ENCODE measurements around the gene VAV1. TPM values are rescaled to one million over a fixed set of nuclear protein-coding genes. Genes with fewer than 3 reads are reported as not detected.

Gene VAV1
- total and polyA plus RNA-seq, 10 of the 15 experiments (the other 5 are each of a cell fraction or from before 2014, with no cell fraction given) = 1.6 to 76.8 (median 40.7) TPM

DNA sequence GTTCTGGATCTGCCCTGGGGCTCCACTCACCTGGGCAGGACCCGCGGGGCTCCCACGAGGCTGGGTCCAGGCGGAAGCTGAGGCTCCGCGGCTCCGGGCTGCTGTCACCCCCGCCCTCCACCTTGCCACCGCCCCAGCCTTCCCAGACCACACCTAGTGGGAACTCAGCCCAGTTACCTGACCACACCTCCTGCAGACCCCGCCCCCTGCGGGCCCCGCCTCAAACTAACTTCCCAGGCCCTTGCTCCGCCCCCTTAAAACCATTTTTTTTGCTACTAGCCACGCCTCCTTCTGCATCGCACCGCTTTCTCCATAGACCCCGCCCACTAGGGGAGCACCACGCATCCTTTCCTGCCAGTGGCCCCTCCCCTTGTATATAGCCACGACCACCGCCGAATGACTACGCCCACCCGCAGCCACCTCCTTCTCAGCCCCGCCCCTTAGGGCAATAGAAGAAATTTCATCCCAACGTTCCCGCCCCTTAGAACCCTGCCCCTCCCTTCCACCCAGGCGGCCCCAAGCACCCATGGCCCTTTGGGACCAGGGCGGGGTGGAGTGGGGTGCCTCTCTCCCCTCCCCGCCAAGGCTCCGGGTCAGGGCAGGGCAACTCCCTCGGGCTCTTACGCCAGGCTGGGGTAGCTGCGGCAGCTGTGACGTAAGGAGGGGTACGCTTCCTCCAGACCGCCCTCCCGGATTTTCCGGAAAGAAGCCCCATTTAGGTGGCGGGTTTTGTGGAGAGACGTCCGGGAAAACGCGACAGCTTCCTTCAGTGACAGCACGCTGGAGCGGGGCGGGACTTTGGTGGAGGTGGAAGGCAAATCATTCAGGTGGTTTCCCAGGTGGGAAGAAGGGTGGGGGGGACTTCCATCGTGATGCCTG, 4.9 kb upstream of the VAV1 start, which contains the start of gene SH2D3A (continued):
- TF ChIP-seq SRF (IDR thresholded peaks at IDR 0.05; ENCODE audit: low read depth in 2 of 2, low read length in 2 of 2) = peak; percentile 35 to 76; a peak in 3 of 4 replicates
- TF ChIP-seq SMAD1 (IDR thresholded peaks at IDR 0.05; ENCODE audit: low read depth, partially characterized antibody) = peak; percentile 48
- TF ChIP-seq DPF2 (IDR thresholded peaks at IDR 0.05) = peak; percentile 8; the same call in 1 of the 2 replicates
- TF ChIP-seq IKZF2 (IDR thresholded peaks at IDR 0.05) = peak; percentile 48 to 53; a peak in 3 of 4 replicates
- TF ChIP-seq, protein P1, sequence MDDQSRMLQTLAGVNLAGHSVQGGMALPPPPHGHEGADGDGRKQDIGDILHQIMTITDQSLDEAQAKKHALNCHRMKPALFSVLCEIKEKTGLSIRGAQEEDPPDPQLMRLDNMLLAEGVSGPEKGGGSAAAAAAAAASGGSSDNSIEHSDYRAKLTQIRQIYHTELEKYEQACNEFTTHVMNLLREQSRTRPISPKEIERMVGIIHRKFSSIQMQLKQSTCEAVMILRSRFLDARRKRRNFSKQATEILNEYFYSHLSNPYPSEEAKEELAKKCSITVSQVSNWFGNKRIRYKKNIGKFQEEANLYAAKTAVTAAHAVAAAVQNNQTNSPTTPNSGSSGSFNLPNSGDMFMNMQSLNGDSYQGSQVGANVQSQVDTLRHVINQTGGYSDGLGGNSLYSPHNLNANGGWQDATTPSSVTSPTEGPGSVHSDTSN (IDR thresholded peaks at IDR 0.05; ENCODE audit: insufficient replicate concordance, low read depth, low read length) = no peak
- TF ChIP-seq CREM (IDR thresholded peaks at IDR 0.05; ENCODE audit: low read depth) = peak; percentile 85
- TF ChIP-seq, protein P2, sequence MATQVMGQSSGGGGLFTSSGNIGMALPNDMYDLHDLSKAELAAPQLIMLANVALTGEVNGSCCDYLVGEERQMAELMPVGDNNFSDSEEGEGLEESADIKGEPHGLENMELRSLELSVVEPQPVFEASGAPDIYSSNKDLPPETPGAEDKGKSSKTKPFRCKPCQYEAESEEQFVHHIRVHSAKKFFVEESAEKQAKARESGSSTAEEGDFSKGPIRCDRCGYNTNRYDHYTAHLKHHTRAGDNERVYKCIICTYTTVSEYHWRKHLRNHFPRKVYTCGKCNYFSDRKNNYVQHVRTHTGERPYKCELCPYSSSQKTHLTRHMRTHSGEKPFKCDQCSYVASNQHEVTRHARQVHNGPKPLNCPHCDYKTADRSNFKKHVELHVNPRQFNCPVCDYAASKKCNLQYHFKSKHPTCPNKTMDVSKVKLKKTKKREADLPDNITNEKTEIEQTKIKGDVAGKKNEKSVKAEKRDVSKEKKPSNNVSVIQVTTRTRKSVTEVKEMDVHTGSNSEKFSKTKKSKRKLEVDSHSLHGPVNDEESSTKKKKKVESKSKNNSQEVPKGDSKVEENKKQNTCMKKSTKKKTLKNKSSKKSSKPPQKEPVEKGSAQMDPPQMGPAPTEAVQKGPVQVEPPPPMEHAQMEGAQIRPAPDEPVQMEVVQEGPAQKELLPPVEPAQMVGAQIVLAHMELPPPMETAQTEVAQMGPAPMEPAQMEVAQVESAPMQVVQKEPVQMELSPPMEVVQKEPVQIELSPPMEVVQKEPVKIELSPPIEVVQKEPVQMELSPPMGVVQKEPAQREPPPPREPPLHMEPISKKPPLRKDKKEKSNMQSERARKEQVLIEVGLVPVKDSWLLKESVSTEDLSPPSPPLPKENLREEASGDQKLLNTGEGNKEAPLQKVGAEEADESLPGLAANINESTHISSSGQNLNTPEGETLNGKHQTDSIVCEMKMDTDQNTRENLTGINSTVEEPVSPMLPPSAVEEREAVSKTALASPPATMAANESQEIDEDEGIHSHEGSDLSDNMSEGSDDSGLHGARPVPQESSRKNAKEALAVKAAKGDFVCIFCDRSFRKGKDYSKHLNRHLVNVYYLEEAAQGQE (IDR thresholded peaks at IDR 0.05; ENCODE audit: low read depth, low read length) = no peak
- TF ChIP-seq BHLHE40 (IDR thresholded peaks at IDR 0.05; ENCODE audit: borderline replicate concordance in 1 of 2, low read depth in 2 of 2, low read length in 1 of 2) = peak in 1 of 2 experiments; percentile 38; a peak in 1 of 4 replicates
- TF ChIP-seq MEF2B (IDR thresholded peaks at IDR 0.05; ENCODE audit: partially characterized antibody, poor library complexity, severe bottlenecking) = peak; percentile 84
- no peak for TF ChIP-seq NR2C1 (IDR thresholded peaks at IDR 0.05)
- TF ChIP-seq, protein P3, sequence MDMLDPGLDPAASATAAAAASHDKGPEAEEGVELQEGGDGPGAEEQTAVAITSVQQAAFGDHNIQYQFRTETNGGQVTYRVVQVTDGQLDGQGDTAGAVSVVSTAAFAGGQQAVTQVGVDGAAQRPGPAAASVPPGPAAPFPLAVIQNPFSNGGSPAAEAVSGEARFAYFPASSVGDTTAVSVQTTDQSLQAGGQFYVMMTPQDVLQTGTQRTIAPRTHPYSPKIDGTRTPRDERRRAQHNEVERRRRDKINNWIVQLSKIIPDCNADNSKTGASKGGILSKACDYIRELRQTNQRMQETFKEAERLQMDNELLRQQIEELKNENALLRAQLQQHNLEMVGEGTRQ (IDR thresholded peaks at IDR 0.05; ENCODE audit: borderline replicate concordance, low read depth, low read length) = no peak
- TF ChIP-seq NRF1 (conservative IDR thresholded peaks at IDR 0.05; ENCODE audit: low read depth, low read length) = 0 out of 2 replicates have a peak, but pooled peaks have one; percentile 11
- TF ChIP-seq NR2F1 (conservative IDR thresholded peaks at IDR 0.05) = peak; percentile 90
- TF ChIP-seq YBX1 (IDR thresholded peaks at IDR 0.05) = no peak
- TF ChIP-seq EGR1 (IDR thresholded peaks at IDR 0.05; ENCODE audit: borderline replicate concordance in 1 of 2, low read depth in 2 of 2, low read length in 2 of 2) = 0 out of 3 replicates have a peak, but pooled peaks of 1 of the 2 experiments have one; percentile 32
- peak; percentile 65 for TF ChIP-seq MXI1 (IDR thresholded peaks at IDR 0.05; ENCODE audit: low read depth, low read length)
- TF ChIP-seq RELA (IDR thresholded peaks at IDR 0.05; ENCODE audit: borderline replicate concordance, partially characterized antibody) = peak; percentile 76
- TF ChIP-seq CREB1 (IDR thresholded peaks at IDR 0.05; ENCODE audit: low read depth) = peak; percentile 94
- TF ChIP-seq PML (IDR thresholded peaks at IDR 0.05; ENCODE audit: low read length) = no peak
- TF ChIP-seq, protein P4, sequence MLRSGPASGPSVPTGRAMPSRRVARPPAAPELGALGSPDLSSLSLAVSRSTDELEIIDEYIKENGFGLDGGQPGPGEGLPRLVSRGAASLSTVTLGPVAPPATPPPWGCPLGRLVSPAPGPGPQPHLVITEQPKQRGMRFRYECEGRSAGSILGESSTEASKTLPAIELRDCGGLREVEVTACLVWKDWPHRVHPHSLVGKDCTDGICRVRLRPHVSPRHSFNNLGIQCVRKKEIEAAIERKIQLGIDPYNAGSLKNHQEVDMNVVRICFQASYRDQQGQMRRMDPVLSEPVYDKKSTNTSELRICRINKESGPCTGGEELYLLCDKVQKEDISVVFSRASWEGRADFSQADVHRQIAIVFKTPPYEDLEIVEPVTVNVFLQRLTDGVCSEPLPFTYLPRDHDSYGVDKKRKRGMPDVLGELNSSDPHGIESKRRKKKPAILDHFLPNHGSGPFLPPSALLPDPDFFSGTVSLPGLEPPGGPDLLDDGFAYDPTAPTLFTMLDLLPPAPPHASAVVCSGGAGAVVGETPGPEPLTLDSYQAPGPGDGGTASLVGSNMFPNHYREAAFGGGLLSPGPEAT (IDR thresholded peaks at IDR 0.05; ENCODE audit: low read depth) = peak; percentile 59
- TF ChIP-seq TBL1XR1 (IDR thresholded peaks at IDR 0.05; ENCODE audit: low read depth, low read length) = peak; percentile 78
- peak; percentile 29; the same call in 1 of the 2 replicates for TF ChIP-seq BACH1 (IDR thresholded peaks at IDR 0.05; ENCODE audit: borderline replicate concordance)
- TF ChIP-seq POLR2AphosphoS5 (IDR thresholded peaks at IDR 0.05; ENCODE audit: low read length) = no peak

All from GM12878 (cell line).